Activated CD4-positive, alpha-beta T cell treated with anti-CD3 and anti-CD28 coated beads, Interleukin-2, amount 10 ng/mL, durations not matched to agents 24 days and 14 days (primary cell): Measurements from ENCODE around the gene ADIRF. TPM values are rescaled to one million over a fixed set of nuclear protein-coding genes. Genes with fewer than 3 reads are reported as not detected.

Experiments
- total RNA-seq: library from RNA; stranded (reverse); gene quantifications from 2 replicates; pipeline ENCODE4 v1.2.3, GENCODE V29; 2022

The ADIRF gene
- total RNA-seq, 1 donor from 2014 or later = not detected

Other genes with a start within 250 kb of the ADIRF start
- gene BMPR1A, start 211.9 kb upstream of the ADIRF start, total RNA-seq = 10.5 and 10.9 TPM in 2 replicates
- gene MMRN2, start 10.9 kb upstream of the ADIRF start, total RNA-seq = not detected in 2 replicates
- gene SNCG, start 9.9 kb upstream of the ADIRF start, total RNA-seq = 0.44 TPM in 1 of 2 replicates, not detected in the other
- gene FAM25A, start 51.8 kb downstream of the ADIRF start, total RNA-seq = not detected in 2 replicates
- 112 and 114 TPM in 2 replicates for gene GLUD1, start 126.4 kb downstream of the ADIRF start, total RNA-seq
- 38.9 and 42.2 TPM in 2 replicates for gene SHLD2, start 126.7 kb downstream of the ADIRF start, total RNA-seq